Measurements from ENCODE around the gene EFCAB5.
"Not testable (repeated sequence)": the region's sequence is repeated elsewhere in the genome, so short reads cannot be mapped to it uniquely, and the experiment has no call there.

EFCAB5 gene

DNA sequence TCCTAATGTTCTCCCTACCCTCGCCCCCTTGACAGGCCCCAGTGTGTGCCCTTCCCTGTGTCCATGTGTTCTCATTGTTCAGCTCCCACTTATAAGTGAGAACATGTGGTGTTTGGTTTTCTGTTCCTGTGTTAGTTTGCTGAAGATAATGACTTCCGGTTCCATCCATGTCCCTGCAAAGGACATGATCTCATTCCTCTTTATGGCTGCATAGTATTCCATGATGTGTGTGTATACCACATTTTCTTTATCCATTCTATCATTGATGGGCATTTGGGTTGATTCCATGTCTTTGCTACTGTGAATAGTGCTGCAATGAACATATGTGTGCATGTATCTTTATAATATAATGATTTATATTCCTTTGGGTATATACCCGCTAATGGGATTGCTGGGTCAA is 146.0 kb downstream of the EFCAB5 start:
- in situ Hi-C loops (cut with MboI; ENCODE audit: low sequenced_read_pairs): not testable (repeated sequence)

DNA sequence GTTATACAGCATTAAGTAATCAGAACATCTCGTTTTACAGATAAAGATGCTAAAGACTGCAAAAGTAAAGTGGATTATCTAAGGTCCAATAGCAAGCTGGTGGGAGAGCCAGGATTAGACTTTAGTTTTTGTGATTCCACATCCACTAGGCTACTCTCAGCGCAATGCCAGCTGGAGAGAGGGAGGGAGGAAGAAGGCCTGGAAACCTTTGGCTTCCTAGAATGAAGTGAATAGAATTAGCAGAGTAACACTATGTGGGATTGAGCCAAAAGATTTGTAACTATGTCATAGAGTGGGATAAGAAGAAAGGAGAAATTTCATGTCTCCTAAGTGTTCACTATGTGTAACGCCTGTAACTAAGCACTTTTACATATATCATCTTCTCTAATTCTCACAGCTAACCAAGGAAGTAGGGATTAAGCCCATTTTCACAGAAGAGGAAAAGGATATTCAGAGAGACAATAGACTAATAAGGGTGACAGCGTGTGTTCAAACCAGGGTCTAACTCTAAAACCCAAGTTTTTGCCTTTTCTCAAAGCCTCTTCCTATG is 149.8 kb downstream of the EFCAB5 start:
- in situ Hi-C loops (cut with MboI; ENCODE audit: low sequenced_read_pairs): loop anchor here (10.0 kb wide), 1 partner anchor 56 kb away; no protein-coding TSS in a partner anchor

DNA sequence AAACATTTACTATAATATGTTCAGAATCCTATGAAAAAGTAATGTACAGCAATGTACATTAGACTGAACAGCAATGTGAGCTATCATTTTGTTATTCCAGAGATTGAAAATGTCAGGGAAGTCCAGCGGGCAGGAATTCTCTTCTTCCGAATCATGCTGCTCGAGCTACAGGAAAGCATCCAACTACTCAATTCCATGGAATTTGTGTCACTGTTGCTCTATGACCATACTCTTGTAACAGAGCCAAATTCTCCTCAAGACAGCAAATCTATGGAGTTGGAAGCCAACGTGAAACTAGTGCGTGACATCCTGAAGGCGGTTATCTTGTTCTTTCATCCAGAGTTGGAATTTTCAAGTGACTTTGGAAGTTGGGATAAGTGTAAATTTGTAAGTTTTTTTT is 150.3 kb downstream of the EFCAB5 start:
- in situ Hi-C loops (cut with MboI; ENCODE audit: low sequenced_read_pairs): loop anchor here (10.0 kb wide), 1 partner anchor 57 kb away; no protein-coding TSS in a partner anchor

DNA sequence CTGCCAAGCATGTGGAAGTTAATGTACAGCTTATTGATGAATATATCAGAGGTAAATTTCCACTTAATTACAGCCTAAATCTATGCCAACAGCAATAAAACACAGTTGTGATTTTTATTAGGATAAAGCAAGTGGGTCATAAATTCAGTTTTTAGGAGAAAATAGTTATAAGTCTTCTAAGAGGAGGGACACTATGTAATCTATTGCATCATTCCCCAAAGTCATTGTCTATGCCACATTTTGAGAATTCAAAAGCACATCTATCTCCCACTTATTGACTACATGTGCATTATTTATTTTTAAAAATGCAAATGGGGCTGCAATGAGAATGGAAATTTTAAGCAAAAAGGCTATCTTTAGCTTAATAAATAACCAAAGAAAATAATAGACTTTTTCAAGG is 151.5 kb downstream of the EFCAB5 start:
- in situ Hi-C loops (cut with MboI; ENCODE audit: low sequenced_read_pairs): loop anchor here (10.0 kb wide), 1 partner anchor 58 kb away; no protein-coding TSS in a partner anchor

DNA sequence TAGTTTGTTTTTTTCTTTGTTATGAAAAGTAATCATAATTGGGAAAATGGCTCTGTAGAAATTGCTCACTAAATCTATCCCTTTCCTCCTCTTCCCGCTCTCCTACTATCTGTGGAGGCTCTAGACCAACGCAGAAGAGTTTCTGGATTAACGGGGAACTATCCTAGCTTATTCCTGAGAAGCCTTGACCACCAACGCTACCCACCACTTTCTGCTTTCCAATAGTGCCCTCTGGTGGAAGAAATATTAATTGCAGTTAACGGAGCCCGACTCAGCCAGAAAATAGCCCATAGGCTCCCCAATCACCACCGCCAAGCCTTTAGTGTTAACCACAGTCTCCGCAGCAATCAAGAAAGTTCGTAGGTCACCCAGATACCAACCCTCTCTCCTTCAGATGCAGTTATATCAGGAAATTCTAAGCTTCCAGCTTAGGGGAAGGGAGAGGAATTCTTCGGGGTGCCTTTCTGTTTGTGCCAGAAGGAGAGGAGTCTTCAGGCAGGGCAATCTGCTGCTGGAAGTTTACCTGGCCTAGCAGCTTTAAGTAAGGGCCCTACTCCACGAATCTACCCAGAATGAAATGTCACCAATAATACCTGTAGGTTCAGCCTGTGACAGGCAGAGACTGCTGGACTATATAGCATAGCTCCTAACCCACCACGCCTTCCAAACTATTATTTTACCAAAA is 152.2 kb downstream of the EFCAB5 start:
- in situ Hi-C loops (cut with MboI; ENCODE audit: low sequenced_read_pairs): loop anchor here (10.0 kb wide), 1 partner anchor 59 kb away; no protein-coding TSS in a partner anchor

DNA sequence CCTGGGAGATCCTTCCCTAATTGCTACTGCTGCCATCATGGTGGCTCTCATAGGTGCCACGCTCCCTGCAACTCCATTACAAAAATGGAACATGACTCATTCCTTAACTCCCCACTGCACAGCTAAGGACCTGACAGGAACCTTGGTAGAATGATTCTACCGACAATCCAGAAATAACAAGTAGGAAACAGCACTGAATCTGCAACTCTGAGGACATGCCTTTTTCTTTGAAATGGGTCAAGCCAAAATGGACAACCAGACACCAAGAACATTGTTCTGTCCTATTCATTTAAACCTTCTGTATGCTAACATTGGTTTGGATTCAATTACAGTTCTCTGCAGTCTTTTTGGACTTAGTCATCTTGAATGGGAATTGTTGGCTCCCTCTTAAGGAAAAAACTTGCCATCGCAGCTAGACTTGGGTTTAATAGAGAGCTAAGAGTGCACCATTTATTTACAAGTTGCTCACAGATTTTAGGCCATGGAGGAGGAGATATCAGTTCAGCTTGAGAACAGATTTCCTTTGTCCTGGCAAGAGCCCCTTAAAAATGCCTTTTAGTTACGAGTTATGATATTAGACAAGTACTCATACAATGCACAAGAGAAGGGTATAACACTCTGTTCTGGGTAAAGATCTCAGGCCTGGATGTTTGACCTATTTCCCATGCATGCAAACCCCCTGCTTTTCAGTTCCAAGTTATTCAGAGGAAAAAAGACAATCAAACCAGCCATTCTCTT is 154.2 kb downstream of the EFCAB5 start:
- in situ Hi-C loops (cut with MboI; ENCODE audit: low sequenced_read_pairs): loop anchor here (10.0 kb wide), 1 partner anchor 61 kb away; no protein-coding TSS in a partner anchor

DNA sequence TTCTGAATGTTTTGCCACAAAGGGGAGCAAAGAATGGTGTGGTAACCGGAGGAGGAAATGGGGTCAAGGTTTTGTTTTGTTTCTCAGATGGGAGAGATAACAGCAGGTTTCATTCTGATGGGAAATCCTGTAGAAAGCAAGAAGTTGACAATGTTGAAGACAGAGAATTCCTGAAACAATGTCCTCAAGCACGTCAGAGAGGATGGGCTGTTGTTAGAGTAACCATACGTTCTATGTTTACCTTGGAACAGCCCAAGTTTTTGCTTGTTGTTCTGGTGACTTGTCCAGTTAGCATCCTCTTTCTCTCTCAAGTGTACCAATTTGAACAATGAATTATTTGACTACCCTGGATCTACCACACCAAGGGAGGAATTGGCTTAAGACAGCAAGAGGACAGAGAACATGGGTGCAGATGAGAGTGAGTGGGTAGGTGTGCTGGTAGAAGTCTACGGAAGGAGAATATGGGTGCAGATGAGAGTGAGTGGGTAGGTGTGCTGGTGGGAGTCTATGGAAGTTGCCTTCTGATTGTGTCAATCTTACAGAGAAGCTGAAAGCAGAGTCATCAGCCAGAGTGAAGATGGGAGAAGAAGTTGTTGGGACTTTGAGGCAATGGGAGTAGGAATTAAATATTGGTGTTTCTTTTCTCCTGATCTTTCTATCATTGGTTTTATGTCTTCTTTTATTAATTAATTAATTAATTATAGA is 160.4 kb downstream of the EFCAB5 start:
- in situ Hi-C loops (cut with MboI; ENCODE audit: low sequenced_read_pairs): loop anchor here (25.0 kb wide), 1 partner anchor 610 kb away; no protein-coding TSS in a partner anchor

DNA sequence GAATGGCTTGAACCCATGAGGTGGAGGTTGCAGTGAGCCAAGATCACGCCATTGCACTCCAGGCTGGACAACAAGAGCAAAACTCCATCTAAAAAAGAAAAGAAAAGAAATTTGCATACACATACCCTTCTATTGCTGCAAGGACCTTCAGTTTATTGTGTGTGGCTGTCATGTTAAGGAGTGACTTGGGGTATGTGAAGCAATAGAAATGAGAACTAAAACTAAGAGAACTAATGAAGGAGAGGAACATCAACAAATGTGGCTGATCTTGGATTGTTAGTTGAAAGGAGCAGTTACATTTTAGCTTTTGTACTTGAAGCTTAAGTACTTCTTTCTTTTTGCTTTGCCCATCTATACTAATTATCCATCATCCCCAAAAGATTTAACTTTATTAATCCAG is 162.5 kb downstream of the EFCAB5 start:
- in situ Hi-C loops (cut with MboI; ENCODE audit: low sequenced_read_pairs): loop anchor here (25.0 kb wide), 1 partner anchor 608 kb away; no protein-coding TSS in a partner anchor

DNA sequence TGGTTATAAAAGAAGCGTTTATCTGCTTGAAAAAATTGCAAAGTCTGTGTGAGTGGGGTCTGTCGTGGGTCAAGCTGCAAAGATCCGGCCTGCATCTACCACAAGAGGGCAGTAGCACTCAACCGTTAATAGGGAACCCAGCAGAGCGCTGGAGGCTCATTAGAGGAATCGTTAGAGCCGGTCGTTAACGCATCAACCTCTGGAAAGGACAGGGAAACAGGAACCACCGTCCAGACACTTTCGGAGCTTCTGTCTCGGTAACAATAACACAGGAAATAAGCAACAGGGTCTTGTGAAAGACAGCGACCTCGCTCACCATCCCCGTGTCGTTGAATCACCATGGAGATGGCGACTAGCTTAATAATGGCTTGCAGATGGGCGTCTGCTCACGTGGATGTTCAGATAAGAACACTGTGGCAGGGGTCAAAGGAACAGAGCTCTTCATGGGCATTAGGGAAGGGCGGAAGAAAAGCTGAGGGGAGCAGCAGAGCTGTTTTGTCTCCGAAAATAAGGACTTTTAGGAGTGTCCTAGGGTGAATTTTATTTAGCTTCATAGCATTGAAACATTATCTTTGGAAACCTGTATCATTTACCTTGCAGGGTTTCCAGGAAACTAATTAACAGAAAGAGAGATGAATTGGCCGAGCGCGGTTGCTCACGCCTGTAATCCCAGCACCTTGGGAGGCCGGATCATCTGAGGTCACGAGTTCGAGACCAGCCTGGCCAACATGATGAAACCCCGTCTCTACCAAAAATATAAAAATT is 163.3 kb downstream of the EFCAB5 start:
- in situ Hi-C loops (cut with MboI; ENCODE audit: low sequenced_read_pairs): loop anchor here (25.0 kb wide), 1 partner anchor 608 kb away; no protein-coding TSS in a partner anchor

DNA sequence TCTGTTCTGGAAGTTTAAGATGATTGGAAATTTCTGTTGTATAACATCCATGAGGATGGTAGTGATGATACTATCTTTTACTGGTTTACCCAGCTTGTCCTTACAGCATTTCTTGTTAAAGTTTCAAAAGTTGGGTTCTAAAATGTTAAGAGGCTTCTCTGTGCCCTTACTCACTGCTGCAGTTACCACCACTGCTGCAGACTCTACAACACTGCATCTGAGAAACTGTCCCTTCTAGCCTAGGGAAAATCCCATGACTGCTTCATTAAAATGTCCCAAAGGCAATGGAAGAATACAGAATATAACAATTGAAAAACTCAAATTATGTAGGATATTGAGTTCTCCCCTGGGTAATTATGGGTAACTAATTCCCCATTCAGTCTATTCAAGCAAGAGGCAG is 171.4 kb downstream of the EFCAB5 start:
- in situ Hi-C loops (cut with MboI; ENCODE audit: low sequenced_read_pairs): loop anchor here (25.0 kb wide), 1 partner anchor 600 kb away; no protein-coding TSS in a partner anchor

DNA sequence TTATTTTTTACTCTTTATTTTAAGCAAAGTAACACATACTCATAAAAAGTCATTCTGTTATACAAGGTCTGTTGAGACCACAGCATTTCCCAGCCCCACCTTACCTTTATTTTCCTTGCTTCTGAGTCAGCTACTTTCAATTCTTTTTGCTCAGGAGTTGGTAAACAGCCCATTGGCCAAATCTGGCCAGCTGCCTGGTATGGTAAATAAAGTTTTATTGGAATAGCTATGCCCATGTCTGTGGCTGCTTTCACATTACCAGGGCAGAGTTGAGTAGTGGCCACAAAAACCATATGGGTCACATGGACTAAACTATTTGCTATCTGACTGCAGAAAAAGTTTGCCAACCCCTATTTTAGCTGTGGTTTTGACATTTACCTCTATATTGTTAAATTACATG is 171.8 kb downstream of the EFCAB5 start:
- in situ Hi-C loops (cut with MboI; ENCODE audit: low sequenced_read_pairs): loop anchor here (25.0 kb wide), 1 partner anchor 599 kb away; no protein-coding TSS in a partner anchor

DNA sequence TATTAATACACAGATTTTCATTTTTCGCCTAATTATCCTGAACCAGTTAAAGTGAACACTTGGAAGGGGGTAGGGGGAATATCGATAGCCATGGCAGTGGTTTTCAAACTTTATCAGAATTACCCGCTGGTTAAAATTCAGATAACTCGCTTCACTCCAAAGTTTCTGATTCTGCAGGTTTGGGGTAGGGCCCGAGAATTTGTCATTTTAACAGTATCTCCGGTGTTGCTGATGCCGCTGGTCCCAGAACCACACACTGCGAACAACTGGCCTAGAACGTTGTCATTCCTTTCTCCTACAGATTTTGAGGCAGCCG is 174.9 kb downstream of the EFCAB5 start:
- in situ Hi-C loops (cut with MboI; ENCODE audit: low sequenced_read_pairs): loop anchor here (25.0 kb wide), 1 partner anchor 596 kb away; no protein-coding TSS in a partner anchor

DNA sequence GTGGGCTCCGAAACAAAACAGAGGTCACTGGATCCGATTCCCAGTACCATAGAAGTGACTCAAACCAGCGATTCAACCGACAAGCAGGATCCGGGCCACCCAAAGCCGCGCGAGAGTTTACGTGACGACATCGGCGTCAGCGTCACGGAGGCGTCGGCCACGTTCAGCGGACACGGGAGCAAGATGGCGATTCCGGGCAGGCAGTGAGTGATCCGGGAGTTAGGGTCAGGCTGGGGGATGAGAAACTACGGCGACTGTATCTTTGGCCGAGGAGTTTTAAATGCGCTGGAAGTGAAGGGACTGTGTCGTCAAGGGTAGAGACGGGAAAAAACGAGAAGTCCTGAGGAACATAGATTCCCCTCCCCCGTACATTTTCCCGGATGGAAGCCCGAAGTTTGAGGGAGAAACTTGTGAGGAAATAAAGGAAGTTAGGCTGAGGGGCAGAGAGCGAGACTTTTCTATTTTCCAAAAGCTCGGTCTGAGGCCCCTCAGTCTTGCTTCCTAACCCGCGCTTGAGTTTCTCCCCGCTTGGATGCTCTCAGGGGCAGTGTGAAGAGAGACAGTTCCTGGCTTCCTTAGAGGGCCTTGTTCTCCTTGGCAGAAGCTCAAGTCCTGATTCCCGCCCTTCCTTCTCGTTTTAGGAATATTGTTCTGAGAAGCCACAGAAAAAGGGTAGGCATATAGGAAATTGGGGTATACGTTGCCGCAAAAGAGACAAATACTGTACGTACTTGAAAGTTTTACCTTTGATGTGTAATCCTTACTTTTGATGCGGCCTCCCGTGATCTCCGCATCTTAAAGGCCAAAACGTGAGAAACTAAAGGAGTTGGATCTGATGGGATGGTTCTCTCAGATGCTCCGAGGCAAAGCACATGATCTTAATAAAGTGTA is 175.5 kb downstream of the EFCAB5 start, which contains the start of gene NSRP1:
Gene NSRP1 (plus strand): TSS at position 156 of the 891 bp plus-strand sequence. CDS start 28 bp downstream, at position 184.
- in situ Hi-C loops (cut with MboI; ENCODE audit: low sequenced_read_pairs): loop anchor here (25.0 kb wide), 1 partner anchor 595 kb away; no protein-coding TSS in a partner anchor

DNA sequence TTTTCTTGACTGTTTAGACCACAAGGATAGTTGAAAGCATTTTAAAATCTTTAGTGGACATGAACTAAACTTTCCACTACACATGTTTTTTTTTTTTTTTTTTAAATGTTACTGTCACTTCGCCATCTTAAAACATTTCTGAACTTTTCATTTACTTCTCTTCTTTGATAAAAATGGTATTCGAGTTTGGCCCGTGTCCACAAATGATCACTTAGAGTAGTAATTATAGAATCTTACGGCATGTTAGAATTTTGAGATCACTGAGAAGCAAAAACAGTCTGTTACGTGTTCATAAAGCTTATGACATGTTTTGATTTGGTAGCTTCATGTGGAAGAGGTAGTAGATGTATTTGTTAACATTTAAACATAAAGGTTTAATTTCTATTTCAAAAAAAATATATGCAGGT is 176.2 kb downstream of the EFCAB5 start:
- in situ Hi-C loops (cut with MboI; ENCODE audit: low sequenced_read_pairs): loop anchor here (25.0 kb wide), 1 partner anchor 595 kb away; no protein-coding TSS in a partner anchor

DNA sequence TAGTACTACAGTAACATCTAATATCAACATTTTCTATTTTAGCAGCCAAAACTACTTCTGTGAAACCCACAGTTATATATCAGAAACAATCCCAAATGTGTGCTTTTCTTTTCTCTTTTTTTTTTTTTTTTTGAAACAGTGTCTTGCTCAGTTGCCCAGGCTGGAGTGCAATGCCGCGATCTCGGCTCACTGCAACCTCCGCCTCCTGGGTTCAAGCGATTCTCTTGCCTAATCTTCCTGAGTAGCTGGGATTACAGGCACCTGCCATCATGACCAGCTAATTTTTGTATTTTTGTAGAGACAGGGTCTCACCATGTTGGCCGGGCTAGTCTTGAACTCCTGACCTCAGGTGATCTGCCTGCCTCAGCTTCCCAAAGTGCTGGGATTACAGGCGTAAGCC is 177.2 kb downstream of the EFCAB5 start:
- in situ Hi-C loops (cut with MboI; ENCODE audit: low sequenced_read_pairs): loop anchor here (25.0 kb wide), 1 partner anchor 594 kb away; no protein-coding TSS in a partner anchor

DNA sequence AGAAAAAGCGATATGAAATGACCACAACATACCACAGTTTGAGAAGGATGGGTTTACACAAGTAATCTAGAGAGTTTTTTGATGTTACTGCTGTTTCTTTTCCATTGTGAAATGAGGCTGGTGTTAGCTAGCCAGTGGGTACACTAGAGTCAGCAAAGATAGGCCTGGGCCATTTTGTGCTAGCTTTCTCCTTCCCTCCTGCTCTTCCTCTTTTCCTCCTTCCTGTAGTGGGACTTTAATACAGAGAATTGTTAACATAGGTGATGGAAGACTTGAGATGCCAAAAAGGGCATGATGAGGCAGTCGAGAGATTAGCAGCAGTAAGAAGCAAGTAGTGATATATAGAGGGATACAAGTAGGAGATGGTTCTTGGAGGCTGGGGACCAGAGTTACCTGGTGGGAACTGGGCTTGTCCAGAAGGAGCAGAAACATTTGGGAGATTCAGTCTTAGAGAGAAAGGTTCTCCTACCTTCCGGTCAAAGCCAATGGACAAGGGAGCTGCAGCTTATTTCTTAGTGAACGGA is 182.9 kb downstream of the EFCAB5 start:
- in situ Hi-C loops (cut with MboI; ENCODE audit: low sequenced_read_pairs): loop anchor here (10.0 to 25.0 kb wide), 2 partner anchors 220 to 588 kb away; no protein-coding TSS in a partner anchor

DNA sequence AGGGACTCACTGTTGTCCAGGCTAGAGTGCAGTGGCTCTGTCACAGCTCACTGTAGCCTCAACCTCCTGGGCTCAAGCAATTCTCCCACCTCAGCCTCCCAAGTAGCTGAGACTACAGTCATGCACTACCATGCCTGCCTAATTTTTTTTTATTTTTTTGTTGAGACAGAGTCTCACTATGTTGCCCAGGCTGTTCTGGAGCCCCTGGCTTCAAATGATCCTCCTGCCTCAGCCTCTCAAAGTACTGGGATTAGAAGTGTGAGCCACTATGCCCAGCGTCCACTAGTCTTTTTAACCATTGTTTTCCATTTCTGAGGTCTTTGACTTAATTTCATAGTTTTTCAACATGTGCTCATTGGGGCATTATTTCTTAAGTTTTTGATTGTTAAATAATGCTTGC is 188.7 kb downstream of the EFCAB5 start:
- in situ Hi-C loops (cut with MboI; ENCODE audit: low sequenced_read_pairs): loop anchor here (25.0 kb wide), 1 partner anchor 307 kb away; no protein-coding TSS in a partner anchor

DNA sequence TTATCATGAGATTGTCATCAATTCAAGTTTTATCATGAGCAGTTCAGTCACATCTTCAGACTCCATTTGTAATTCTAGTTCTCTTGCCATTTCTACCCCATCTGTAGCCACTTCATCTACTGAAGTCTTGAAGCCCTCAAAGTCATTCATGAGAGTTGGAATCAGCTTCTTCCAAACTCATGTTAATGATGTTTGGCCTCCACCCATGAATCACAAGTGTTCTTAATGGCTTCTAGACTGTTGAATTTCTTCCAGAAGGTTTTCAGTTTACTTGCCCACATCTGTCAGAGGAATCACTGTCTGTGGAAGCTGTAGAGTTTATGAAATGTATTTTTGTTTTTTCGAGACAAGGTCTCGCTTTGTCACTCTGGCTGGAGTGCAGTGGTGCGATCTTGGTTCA is 191.2 kb downstream of the EFCAB5 start:
- in situ Hi-C loops (cut with MboI; ENCODE audit: low sequenced_read_pairs): loop anchor here (25.0 kb wide), 1 partner anchor 305 kb away; no protein-coding TSS in a partner anchor
